NB4 (cell line): ENCODE results near the gene DMXL2.

Experiments
- DNase-seq: peaks from one replicate; pipeline ENCODE4 v3.0.0; 2010; ENCODE audit warnings: low read depth
- H3K4me3 ChIP-seq: one replicate; pipeline ENCODE4 v1.5.1; 2011; ENCODE audit warnings: mild to moderate bottlenecking, low read depth, low read length, moderate library complexity
- CTCF ChIP-seq: IDR thresholded peaks from one replicate; pipeline ENCODE4 v1.5.1; 2012; ENCODE audit warnings: low read depth, low read length
- MYC ChIP-seq: IDR thresholded peaks from 2 replicates; pipeline ENCODE4 v1.6.1; 2011; ENCODE audit warnings: low read depth, low read length
- POLR2A ChIP-seq: IDR thresholded peaks from 2 replicates; pipeline ENCODE4 v1.6.1; 2011; ENCODE audit warnings: mild to moderate bottlenecking; ENCODE audit not compliant: insufficient read length; ENCODE audit errors: extremely low read depth
- TF ChIP-seq, protein P1 (sequence below): IDR thresholded peaks from 2 replicates; pipeline ENCODE4 v1.6.1; 2011; ENCODE audit warnings: low read depth, low read length

Gene DMXL2

DNA sequence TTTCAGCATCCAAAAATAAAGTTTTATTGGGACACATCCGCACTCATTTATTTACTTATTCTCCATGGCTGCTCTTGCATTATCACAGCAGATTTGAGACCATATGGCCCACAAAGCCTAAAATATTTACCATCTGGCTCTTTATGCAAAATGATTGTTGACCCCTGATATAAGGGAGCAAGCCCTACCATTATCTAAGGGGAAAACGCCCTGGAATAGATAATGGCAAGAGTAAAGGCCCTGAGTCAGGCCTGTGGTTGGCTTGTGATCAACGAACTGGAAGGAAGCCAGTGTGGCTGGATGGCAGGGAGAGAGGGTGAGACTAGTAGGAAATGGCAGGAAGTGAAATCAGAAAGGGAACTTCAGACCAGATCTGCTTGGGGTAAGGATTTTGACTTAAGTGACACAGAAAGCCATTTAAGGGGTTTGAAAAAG is 24.6 kb upstream of the DMXL2 start:
- TF ChIP-seq CTCF (no peak), MYC (no peak), POLR2A (no peak)
- TF ChIP-seq, protein P1, sequence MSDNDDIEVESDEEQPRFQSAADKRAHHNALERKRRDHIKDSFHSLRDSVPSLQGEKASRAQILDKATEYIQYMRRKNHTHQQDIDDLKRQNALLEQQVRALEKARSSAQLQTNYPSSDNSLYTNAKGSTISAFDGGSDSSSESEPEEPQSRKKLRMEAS: no peak
- no peak overlapping the region for H3K4me3 ChIP-seq
- peak; percentile 80 for DNase-seq

DNA sequence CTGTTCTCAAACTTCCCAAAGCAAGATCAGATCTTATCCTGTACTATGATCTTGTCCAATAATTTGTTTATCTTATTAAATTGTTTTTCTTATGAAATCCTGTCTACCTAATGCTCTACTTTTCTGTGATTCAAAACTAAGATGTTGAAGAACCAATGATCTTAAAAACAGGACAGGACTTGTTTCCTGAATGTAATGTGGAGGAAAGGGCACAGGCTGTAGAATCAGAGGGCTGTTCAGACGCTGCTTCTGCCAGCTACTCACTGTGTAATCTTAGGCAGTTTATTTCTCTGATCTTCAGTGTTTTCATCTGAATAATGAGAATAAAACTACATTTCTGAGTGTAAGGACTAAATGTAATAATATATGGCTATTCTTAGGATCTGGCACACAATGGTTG is 20.1 kb upstream of the DMXL2 start:
- no peak for DNase-seq
- TF ChIP-seq CTCF: no peak

DNA sequence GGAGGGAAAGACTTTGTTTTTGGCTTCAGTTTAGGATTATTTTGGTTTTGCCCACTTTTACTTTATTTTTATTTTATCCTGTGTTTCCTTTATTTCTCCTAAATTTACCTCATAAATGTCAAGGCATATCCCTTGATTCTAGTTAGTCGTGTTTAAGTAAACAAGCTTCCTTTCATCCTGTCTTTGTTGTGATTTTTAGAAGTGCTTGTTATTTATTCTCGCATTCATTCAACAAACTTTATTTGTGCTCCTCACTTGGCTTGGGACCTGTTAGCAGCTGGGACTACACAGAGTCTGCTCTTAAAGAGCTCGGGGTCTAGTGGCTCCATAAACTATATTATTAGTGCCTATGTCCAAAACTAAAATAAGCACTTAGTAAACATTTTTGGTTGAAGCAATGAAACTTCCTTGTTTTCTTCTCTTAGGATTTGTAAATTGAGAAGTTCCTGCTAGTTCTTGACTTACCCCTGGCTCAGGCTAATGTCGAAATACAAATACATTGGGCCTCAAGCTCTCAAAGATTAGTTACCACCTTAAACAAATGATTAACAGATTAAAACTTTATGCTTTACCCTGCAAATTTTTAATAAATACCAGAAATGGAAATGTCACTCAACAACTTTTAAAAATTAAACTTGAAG is 19.0 kb upstream of the DMXL2 start:
- peak; percentile 36 for DNase-seq
- no peak for TF ChIP-seq POLR2A
- TF ChIP-seq MYC: no peak
- TF ChIP-seq, protein P1: no peak
- TF ChIP-seq CTCF: no peak
- H3K4me3 ChIP-seq: no peak overlapping the region

More for the DNA sequence above, 20.1 kb upstream of the DMXL2 start:
- no peak overlapping the region for H3K4me3 ChIP-seq

DNA sequence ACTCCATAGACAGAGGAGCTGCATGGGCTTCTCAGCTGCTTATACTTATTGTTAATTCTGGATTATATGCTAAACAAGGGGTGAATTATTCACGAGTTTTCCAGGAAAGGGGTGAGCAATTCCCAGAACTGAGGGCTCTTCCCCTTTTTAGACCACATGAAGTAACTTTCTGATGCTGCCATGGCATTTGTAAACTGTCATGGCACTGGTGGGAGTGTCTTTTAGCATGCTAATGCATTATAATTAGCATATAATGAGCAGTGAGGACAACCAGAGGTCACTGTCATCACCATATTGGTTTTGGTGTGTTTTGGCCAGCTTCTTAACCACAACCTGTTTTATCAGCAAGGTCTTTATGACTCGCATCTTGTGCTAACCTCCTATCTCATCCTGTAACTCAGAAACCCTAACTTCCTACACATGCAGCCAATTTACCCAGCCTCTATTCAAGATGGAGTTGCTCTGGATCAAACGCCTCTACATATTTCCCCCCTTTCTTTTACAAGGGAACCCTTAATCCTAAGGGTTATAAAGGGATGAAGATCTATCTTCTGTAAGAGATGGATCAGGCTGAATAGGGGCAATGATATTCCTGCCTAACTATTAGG is 12.1 kb upstream of the DMXL2 start:
- peak; percentile 79 for DNase-seq
- TF ChIP-seq CTCF (no peak), POLR2A (no peak), MYC (no peak)
- TF ChIP-seq, protein P1: no peak
- H3K4me3 ChIP-seq: no peak overlapping the region

- DNase-seq: peak; percentile 87
- TF ChIP-seq POLR2A (no peak), MYC (0 out of 2 replicates have a peak, but pooled peaks have one; percentile 11), CTCF (no peak)
- TF ChIP-seq, protein P1: no peak
- H3K4me3 ChIP-seq: no peak overlapping the region
Measured at GRCh38 chr15:51629612-51630011, 7.0 kb upstream of the DMXL2 start.

DNA sequence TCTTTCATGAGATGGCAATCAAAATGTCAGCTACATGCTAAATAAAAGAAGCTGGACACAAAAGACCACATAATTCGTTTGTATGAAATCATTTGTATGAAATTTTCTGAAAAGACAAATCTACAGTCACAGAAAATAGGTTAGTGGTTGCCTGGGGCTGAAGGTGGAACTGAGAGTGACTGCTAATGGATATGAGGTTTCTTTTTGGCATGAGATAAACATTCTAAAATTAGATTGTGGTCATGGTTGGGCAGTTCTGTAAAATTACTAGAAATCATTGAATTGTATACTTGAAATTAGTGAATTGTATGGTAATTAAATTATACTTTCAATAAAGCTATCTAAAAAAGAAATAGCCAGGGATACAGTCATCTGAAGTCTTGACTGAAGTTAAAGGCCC is 2.7 kb upstream of the DMXL2 start:
- DNase-seq: no peak
- TF ChIP-seq MYC (no peak), POLR2A (no peak), CTCF (no peak)
- TF ChIP-seq, protein P1: no peak
- no peak overlapping the region for H3K4me3 ChIP-seq
